ENCODE data around the gene PRAMEF4.
"Not testable (repeated sequence)": the region's sequence is repeated elsewhere in the genome, so short reads cannot be mapped to it uniquely, and the experiment has no call there.

DNA sequence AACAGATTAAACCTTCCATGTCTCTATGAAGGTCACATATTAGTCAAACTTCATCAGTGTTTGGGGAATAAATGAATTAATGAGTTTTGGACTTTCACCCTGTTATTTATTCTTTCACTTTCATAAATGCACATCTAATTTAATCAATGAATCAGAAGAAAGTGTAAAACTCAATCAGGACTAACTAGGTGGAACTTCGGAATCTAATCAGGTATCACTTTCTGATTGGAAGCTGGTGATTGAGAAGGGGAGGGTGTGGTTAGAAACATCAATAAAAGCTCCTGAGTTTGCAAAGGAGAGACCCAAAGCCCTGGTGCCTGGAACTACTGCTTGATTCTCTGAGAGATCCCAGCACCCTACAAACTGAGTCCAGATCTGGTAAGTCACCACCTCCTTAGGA, 30.3 kb upstream of the PRAMEF4 start, which contains the start of gene PRAMEF7:
- TF ChIP-seq, protein P1, sequence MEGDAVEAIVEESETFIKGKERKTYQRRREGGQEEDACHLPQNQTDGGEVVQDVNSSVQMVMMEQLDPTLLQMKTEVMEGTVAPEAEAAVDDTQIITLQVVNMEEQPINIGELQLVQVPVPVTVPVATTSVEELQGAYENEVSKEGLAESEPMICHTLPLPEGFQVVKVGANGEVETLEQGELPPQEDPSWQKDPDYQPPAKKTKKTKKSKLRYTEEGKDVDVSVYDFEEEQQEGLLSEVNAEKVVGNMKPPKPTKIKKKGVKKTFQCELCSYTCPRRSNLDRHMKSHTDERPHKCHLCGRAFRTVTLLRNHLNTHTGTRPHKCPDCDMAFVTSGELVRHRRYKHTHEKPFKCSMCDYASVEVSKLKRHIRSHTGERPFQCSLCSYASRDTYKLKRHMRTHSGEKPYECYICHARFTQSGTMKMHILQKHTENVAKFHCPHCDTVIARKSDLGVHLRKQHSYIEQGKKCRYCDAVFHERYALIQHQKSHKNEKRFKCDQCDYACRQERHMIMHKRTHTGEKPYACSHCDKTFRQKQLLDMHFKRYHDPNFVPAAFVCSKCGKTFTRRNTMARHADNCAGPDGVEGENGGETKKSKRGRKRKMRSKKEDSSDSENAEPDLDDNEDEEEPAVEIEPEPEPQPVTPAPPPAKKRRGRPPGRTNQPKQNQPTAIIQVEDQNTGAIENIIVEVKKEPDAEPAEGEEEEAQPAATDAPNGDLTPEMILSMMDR (IDR thresholded peaks at IDR 0.05; ENCODE audit: poor library complexity), result not testable (repeated sequence)
- TF ChIP-seq EZH2phosphoT487 (IDR thresholded peaks at IDR 0.05; ENCODE audit: low read depth, severe bottlenecking, unreplicated experiment), result not testable (repeated sequence)
